ENCODE results near the gene IDH3A. TPM values are rescaled to one million over a fixed set of nuclear protein-coding genes. Genes with fewer than 3 reads are reported as not detected.

IDH3A gene
- total RNA-seq, 1 experiment from 2014 or later: 116 TPM

- Histone ChIP-seq H3K4me1 (ENCODE audit: control insufficient read depth, insufficient read depth, low read length) (no peaks in the 10 kb centered on the region), H3K27me3 (ENCODE audit: control insufficient read depth, insufficient read depth, low read length) (no peaks in the 10 kb centered on the region), H3K27ac (ENCODE audit: low read length) (no peak overlapping the region), H3K9me3 (ENCODE audit: control insufficient read depth, insufficient read depth, low read depth, low read length) (0 out of 2 replicates have a peak, but pooled peaks cover 7% of the 10 kb centered on the region), H3K36me3 (ENCODE audit: control insufficient read depth, insufficient read depth, low read length) (no peaks in the 10 kb centered on the region), H3K4me3 (ENCODE audit: low read depth in 2 of 2, low read length in 2 of 2) (no peak overlapping the region)
- no TSS peak for BruUV-seq (replicated peaks)
- POLR2A ChIA-PET: no interaction called here
- intact Hi-C loops (cut with micrococcal nuclease; ENCODE audit: unreplicated experiment): no loop called here
- no peak for ATAC-seq
- DNase-seq (ENCODE audit: low read depth, low spot score): no peak
- CTCF ChIA-PET: interaction anchor here (1.1 kb wide), 1 partner anchor 9 kb away, joined by 3 read pairs; no protein-coding TSS in a partner anchor
- TF ChIP-seq POLR2AphosphoS5 (IDR thresholded peaks at IDR 0.05; ENCODE audit: low read depth, low read length) (no peak), REST (IDR thresholded peaks at IDR 0.05; ENCODE audit: insufficient read depth in 1 of 2, low read depth in 2 of 2, low read length in 1 of 2) (no peak)
- in situ Hi-C loops (cut with HindIII; ENCODE audit: low pct_unique_long_range_greater_than_20kb, low sequenced_read_pairs): no loop called here
Measured at GRCh38 chr15:78192826-78193594, 43.8 kb downstream of the IDH3A start.

- POLR2A ChIA-PET: no interaction called here
- no peaks in the 10 kb centered on the region for H3K27me3 ChIP-seq (ENCODE audit: control insufficient read depth, insufficient read depth, low read length)
- H3K36me3 ChIP-seq (ENCODE audit: control insufficient read depth, insufficient read depth, low read length): no peaks in the 10 kb centered on the region
- no peak overlapping the region for H3K27ac ChIP-seq (ENCODE audit: low read length)
- TF ChIP-seq SIN3A (IDR thresholded peaks at IDR 0.05; ENCODE audit: borderline replicate concordance, insufficient read depth, low read depth, low read length): no peak
- TF ChIP-seq TCF7L2 (IDR thresholded peaks at IDR 0.05; ENCODE audit: low read depth, low read length): no peak
- no peak overlapping the region for H3K4me3 ChIP-seq (ENCODE audit: low read depth in 2 of 2, low read length in 2 of 2)
- ATAC-seq (no peak), DNase-seq (ENCODE audit: low read depth, low spot score) (no peak)
- in situ Hi-C loops (cut with HindIII; ENCODE audit: low pct_unique_long_range_greater_than_20kb, low sequenced_read_pairs) (no loop called here), intact Hi-C loops (cut with micrococcal nuclease; ENCODE audit: unreplicated experiment) (no loop called here)
- CTCF ChIA-PET: interaction anchor here (2.1 kb wide), 1 partner anchor 16 kb away, joined by 8 read pairs; no protein-coding TSS in a partner anchor
- H3K4me1 ChIP-seq (ENCODE audit: control insufficient read depth, insufficient read depth, low read length): no peaks in the 10 kb centered on the region
- no TSS peak for BruUV-seq (replicated peaks)
- 0 out of 2 replicates have a peak, but pooled peaks cover 7% of the 10 kb centered on the region for H3K9me3 ChIP-seq (ENCODE audit: control insufficient read depth, insufficient read depth, low read depth, low read length)
Measured at GRCh38 chr15:78193731-78194567, 44.8 kb downstream of the IDH3A start.

- ATAC-seq (no peak), DNase-seq (ENCODE audit: low read depth, low spot score) (no peak)
- BruUV-seq (replicated peaks): no TSS peak
- H3K36me3 ChIP-seq (ENCODE audit: control insufficient read depth, insufficient read depth, low read length): no peaks in the 10 kb centered on the region
- H3K27ac ChIP-seq (ENCODE audit: low read length): no peak overlapping the region
- ChIA-PET POLR2A (no interaction called here), CTCF (interaction anchor here (1.6 to 2.1 kb wide), 3 partner anchors 17 to 46 kb away, joined by 4 to 19 read pairs (median 8); no protein-coding TSS in a partner anchor)
- no peaks in the 10 kb centered on the region for H3K27me3 ChIP-seq (ENCODE audit: control insufficient read depth, insufficient read depth, low read length)
- in situ Hi-C loops (cut with HindIII; ENCODE audit: low pct_unique_long_range_greater_than_20kb, low sequenced_read_pairs) (no loop called here), intact Hi-C loops (cut with micrococcal nuclease; ENCODE audit: unreplicated experiment) (no loop called here)
- H3K4me1 ChIP-seq (ENCODE audit: control insufficient read depth, insufficient read depth, low read length): no peaks in the 10 kb centered on the region
- no peak overlapping the region for H3K4me3 ChIP-seq (ENCODE audit: low read depth in 2 of 2, low read length in 2 of 2)
- H3K9me3 ChIP-seq (ENCODE audit: control insufficient read depth, insufficient read depth, low read depth, low read length): 0 out of 2 replicates have a peak, but pooled peaks cover 7% of the 10 kb centered on the region
- no peak for TF ChIP-seq CTCF (IDR thresholded peaks at IDR 0.05)
- TF ChIP-seq POLR2AphosphoS5 (IDR thresholded peaks at IDR 0.05; ENCODE audit: low read depth, low read length): no peak
- no peak for TF ChIP-seq REST (IDR thresholded peaks at IDR 0.05; ENCODE audit: insufficient read depth in 1 of 2, low read depth in 2 of 2, low read length in 1 of 2)
- TF ChIP-seq TCF7L2 (IDR thresholded peaks at IDR 0.05; ENCODE audit: low read depth, low read length): no peak
- TF ChIP-seq SIN3A (IDR thresholded peaks at IDR 0.05; ENCODE audit: borderline replicate concordance, insufficient read depth, low read depth, low read length): no peak
Measured at GRCh38 chr15:78194568-78194925, 45.4 kb downstream of the IDH3A start.
